Epithelial cell of esophagus (primary cell): ENCODE measurements around the gene LTF.
"Not testable (repeated sequence)": the region's sequence is repeated elsewhere in the genome, so short reads cannot be mapped to it uniquely, and the experiment has no call there.

Source experiments
- DNase-seq: peaks from one replicate; pipeline ENCODE4 v3.0.0; 2010; ENCODE audit warnings: low read depth
- H3K4me3 ChIP-seq: 2 replicates; pipeline ENCODE4 v1.5.1; 2011; ENCODE audit warnings: mild to moderate bottlenecking, low read length, control low read depth
- CTCF ChIP-seq: IDR thresholded peaks from 2 replicates; pipeline ENCODE4 v1.5.1; 2011; ENCODE audit warnings: low read depth, mild to moderate bottlenecking, low read length, control low read depth, inconsistent platforms; ENCODE audit not compliant: insufficient read depth; ENCODE audit errors: missing control alignments

The LTF gene

GRCh38 chr3:46440531-46441294 lies 24.0 kb downstream of the LTF start:
- no peak for DNase-seq
- no peak for TF ChIP-seq CTCF

GRCh38 chr3:46438831-46439230 lies 25.9 kb downstream of the LTF start:
- DNase-seq, result no peak
- no peak overlapping the region for H3K4me3 ChIP-seq
- TF ChIP-seq CTCF, result no peak

More at GRCh38 chr3:46440531-46441294, 24.0 kb downstream of the LTF start:
- no peak overlapping the region for H3K4me3 ChIP-seq

GRCh38 chr3:46435081-46435726 lies 29.5 kb downstream of the LTF start:
- TF ChIP-seq CTCF, result no peak
- no peak for DNase-seq
- no peak overlapping the region for H3K4me3 ChIP-seq

- H3K4me3 ChIP-seq, result no peak overlapping the region
- TF ChIP-seq CTCF, result no peak
- no peak for DNase-seq
Measured at GRCh38 chr3:46433841-46434240, 30.9 kb downstream of the LTF start.

GRCh38 chr3:46433118-46433517 lies 31.6 kb downstream of the LTF start:
- not testable (repeated sequence) for DNase-seq, H3K4me3 ChIP-seq

GRCh38 chr3:46431905-46432304 lies 32.8 kb downstream of the LTF start:
- not testable (repeated sequence) for DNase-seq, H3K4me3 ChIP-seq

GRCh38 chr3:46430879-46431278 lies 33.8 kb downstream of the LTF start:
- not testable (repeated sequence) for DNase-seq, H3K4me3 ChIP-seq

- H3K4me3 ChIP-seq, result no peak overlapping the region
- DNase-seq, result peak; percentile 90
- TF ChIP-seq CTCF, result no peak
Measured at GRCh38 chr3:46429671-46430070, 35.0 kb downstream of the LTF start.

- no peak for TF ChIP-seq CTCF
- H3K4me3 ChIP-seq, result no peak overlapping the region
- DNase-seq, result peak; percentile 23
Measured at GRCh38 chr3:46429250-46429649, 35.5 kb downstream of the LTF start.
